Endothelial cell (in vitro differentiated cells): ENCODE measurements around the gene ZNF274. TPM values are rescaled to one million over a fixed set of nuclear protein-coding genes. Genes with fewer than 3 reads are reported as not detected.

ENCODE experiments used
- DNase-seq: peaks from one replicate; pipeline ENCODE4 v3.0.0; 2021; ENCODE audit warnings: low spot score
- H3K27ac Mint-ChIP-seq: one replicate; pipeline ENCODE4 v1.8.0; 2021; ENCODE audit warnings: mixed read lengths, inconsistent platforms; ENCODE audit not compliant: unreplicated experiment
- H3K27me3 Mint-ChIP-seq: one replicate; pipeline ENCODE4 v1.8.0; 2021; ENCODE audit warnings: mild to moderate bottlenecking, moderate library complexity, mixed read lengths, inconsistent platforms; ENCODE audit not compliant: unreplicated experiment
- H3K36me3 Mint-ChIP-seq: one replicate; pipeline ENCODE4 v1.8.0; 2021; ENCODE audit warnings: mild to moderate bottlenecking, low read depth, mixed read lengths, inconsistent platforms; ENCODE audit not compliant: unreplicated experiment
- H3K4me1 Mint-ChIP-seq: one replicate; pipeline ENCODE4 v1.8.0; 2021; ENCODE audit warnings: mild to moderate bottlenecking, mixed read lengths, inconsistent platforms; ENCODE audit not compliant: unreplicated experiment
- H3K4me3 Mint-ChIP-seq: one replicate; pipeline ENCODE4 v1.8.0; 2021; ENCODE audit warnings: mild to moderate bottlenecking, mixed read lengths, inconsistent platforms; ENCODE audit not compliant: unreplicated experiment
- H3K9me3 Mint-ChIP-seq: one replicate; pipeline ENCODE4 v1.8.0; 2021; ENCODE audit warnings: mixed read lengths, inconsistent platforms; ENCODE audit not compliant: unreplicated experiment
- total RNA-seq: library from RNA; stranded (reverse); fragmentation: NEBNext Ultra II Directional; extraction: Animal tissue kit (Norgen Biotek cat#: 25700); gene quantifications from one replicate; pipeline ENCODE4 v1.2.1, GENCODE V29; 2021; ENCODE audit not compliant: unreplicated experiment
- TF ChIP-seq, protein P1 (sequence below): fragments of 200-600 bp; sonication (generic); IDR thresholded peaks from one replicate; pipeline ENCODE4 v1.5.0; 2021; ENCODE audit warnings: antibody characterized with exemption; ENCODE audit not compliant: unreplicated experiment

ZNF274 gene
- total RNA-seq, 1 donor from 2014 or later = 21.4 TPM

- H3K4me3 Mint-ChIP-seq = peak overlapping the region; percentile 89
- H3K27ac Mint-ChIP-seq = peak overlapping the region; percentile 91
- no peaks in the 10 kb centered on the region for H3K9me3 Mint-ChIP-seq
- TF ChIP-seq, protein P1, sequence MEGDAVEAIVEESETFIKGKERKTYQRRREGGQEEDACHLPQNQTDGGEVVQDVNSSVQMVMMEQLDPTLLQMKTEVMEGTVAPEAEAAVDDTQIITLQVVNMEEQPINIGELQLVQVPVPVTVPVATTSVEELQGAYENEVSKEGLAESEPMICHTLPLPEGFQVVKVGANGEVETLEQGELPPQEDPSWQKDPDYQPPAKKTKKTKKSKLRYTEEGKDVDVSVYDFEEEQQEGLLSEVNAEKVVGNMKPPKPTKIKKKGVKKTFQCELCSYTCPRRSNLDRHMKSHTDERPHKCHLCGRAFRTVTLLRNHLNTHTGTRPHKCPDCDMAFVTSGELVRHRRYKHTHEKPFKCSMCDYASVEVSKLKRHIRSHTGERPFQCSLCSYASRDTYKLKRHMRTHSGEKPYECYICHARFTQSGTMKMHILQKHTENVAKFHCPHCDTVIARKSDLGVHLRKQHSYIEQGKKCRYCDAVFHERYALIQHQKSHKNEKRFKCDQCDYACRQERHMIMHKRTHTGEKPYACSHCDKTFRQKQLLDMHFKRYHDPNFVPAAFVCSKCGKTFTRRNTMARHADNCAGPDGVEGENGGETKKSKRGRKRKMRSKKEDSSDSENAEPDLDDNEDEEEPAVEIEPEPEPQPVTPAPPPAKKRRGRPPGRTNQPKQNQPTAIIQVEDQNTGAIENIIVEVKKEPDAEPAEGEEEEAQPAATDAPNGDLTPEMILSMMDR = no peak
- no peak for DNase-seq
- H3K4me1 Mint-ChIP-seq = peaks cover 15% of the 10 kb centered on the region
- peaks cover 44% of the 10 kb centered on the region for H3K36me3 Mint-ChIP-seq
- peaks cover 15% of the 10 kb centered on the region for H3K27me3 Mint-ChIP-seq
Measured at GRCh38 chr19:58227964-58228584, 45.2 kb downstream of the ZNF274 start.

GRCh38 chr19:58228585-58229254, 45.9 kb downstream of the ZNF274 start, which contains the start of gene ZNF544:
Gene ZNF544, plus strand, starts transcription at chr19:58228914. Its CDS starts 15,110 bp downstream, at chr19:58244024.
- peak within 1 kb of the TSS; percentile 89 for H3K4me3 Mint-ChIP-seq

GRCh38 chr19:58229255-58229639, 46.4 kb downstream of the ZNF274 start:
- Mint-ChIP-seq H3K4me1 (peaks cover 15% of the 10 kb centered on the region), H3K27ac (peak overlapping the region; percentile 64), H3K4me3 (peak overlapping the region; percentile 89), H3K27me3 (peaks cover 15% of the 10 kb centered on the region), H3K36me3 (peaks cover 56% of the 10 kb centered on the region), H3K9me3 (no peaks in the 10 kb centered on the region)
- TF ChIP-seq, protein P1 = no peak
- peak; percentile 26 for DNase-seq

More at GRCh38 chr19:58228585-58229254, 45.9 kb downstream of the ZNF274 start, which contains the start of gene ZNF544:
- TF ChIP-seq, protein P1 = peak; percentile 37
- peaks cover 15% of the 10 kb centered on the region for H3K4me1 Mint-ChIP-seq
- peak; percentile 80 for DNase-seq
- H3K27ac Mint-ChIP-seq = peak within 1 kb of the TSS; percentile 91
- peaks cover 51% of the 10 kb centered on the region for H3K36me3 Mint-ChIP-seq
- H3K27me3 Mint-ChIP-seq = peaks cover 15% of the 10 kb centered on the region
- H3K9me3 Mint-ChIP-seq = no peaks in the 10 kb centered on the region

GRCh38 chr19:58237324-58237723, 54.5 kb downstream of the ZNF274 start:
- peaks cover 64% of the 10 kb centered on the region for H3K36me3 Mint-ChIP-seq
- no peaks in the 10 kb centered on the region for H3K4me1 Mint-ChIP-seq
- peaks cover 1% of the 10 kb centered on the region for H3K27me3 Mint-ChIP-seq
- no peak overlapping the region for H3K27ac Mint-ChIP-seq
- no peaks in the 10 kb centered on the region for H3K9me3 Mint-ChIP-seq
- TF ChIP-seq, protein P1 = no peak
- peak overlapping the region; percentile 51 for H3K4me3 Mint-ChIP-seq
- DNase-seq = no peak

GRCh38 chr19:58243351-58243750, 60.5 kb downstream of the ZNF274 start:
- no peak for DNase-seq
- peak overlapping the region; percentile 86 for H3K4me3 Mint-ChIP-seq
- H3K27me3 Mint-ChIP-seq = peaks cover 8% of the 10 kb centered on the region
- H3K27ac Mint-ChIP-seq = peak overlapping the region; percentile 31
- H3K4me1 Mint-ChIP-seq = no peaks in the 10 kb centered on the region
- TF ChIP-seq, protein P1 = no peak
- peaks cover 2% of the 10 kb centered on the region for H3K9me3 Mint-ChIP-seq
- H3K36me3 Mint-ChIP-seq = peaks cover 84% of the 10 kb centered on the region
